ENCODE results near the gene TRAF3IP1.
"Not testable (repeated sequence)": the region's sequence is repeated elsewhere in the genome, so short reads cannot be mapped to it uniquely, and the experiment has no call there.

The TRAF3IP1 gene

DNA sequence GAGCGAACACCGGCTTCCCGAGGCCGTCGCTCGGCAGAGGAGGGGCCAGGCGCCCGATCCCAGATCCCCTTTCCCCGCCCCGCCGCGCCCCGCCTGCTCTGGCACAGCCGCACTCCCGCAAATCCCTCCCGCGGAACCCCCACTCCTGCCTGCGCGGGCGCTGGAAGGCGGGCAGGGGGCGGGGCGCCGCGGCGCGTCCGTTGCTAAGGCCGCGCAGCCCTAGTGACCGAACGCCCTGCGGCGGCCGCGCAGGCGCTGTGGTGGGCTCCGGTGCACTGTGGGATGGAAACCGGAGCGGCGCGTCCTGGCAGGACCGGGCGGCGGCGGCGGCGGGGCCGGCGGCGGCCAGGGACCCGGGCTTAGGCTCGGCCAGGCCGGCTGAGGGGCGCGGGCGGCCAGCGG, at the start of gene TRAF3IP1:
TSS of gene TRAF3IP1 (plus strand) at position 273 of the 402 bp plus-strand sequence. CDS start 145 bp downstream, outside the sequence.
- DNase-seq (ENCODE audit: low spot score), result peak; percentile 100

- no peak for DNase-seq (ENCODE audit: low spot score)
Measured at GRCh38 chr2:238270606-238271005, 49.7 kb upstream of the TRAF3IP1 start.

DNA sequence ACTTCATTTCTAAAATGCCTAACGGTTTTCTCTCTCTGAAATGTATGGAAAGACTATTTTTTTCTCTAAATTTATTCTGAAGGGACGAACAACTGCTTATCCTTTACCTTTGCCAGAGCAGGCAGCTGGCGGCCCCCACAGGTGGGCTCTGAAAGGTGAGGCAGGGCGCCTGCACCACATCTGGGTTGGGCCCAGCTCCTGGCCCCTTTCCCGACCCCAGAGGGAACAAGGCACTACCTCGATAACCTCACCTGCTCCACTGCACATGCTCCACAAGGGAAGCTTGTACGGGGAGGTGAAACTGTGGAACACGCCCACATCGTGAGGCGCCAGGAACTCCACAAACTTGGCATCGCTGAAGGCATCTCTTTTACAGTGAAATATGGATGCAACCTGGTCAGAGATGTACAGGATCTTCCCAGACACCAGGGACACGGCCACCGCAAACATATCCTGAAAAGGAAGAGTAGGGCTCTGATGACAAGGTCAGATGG, 49.2 kb upstream of the TRAF3IP1 start:
- DNase-seq (ENCODE audit: low spot score), result no peak

DNA sequence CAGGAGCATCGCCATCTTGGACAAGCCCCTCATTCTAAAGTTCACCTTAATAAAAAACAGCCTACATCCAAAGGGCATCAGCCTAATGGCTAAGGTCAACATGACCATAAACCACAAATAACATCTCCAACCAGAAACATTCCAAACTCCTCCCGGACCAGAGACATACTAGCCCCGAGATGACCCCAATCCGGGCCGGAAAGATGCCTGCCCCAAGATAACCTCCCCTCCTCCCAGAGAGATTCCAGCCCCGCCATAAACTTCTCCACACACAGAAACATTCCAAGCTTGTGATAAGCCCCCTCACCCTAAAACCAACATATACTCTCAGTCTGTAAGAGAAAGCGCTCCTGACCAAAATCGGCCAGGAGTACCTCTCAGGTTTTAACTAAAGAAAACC, 48.6 kb upstream of the TRAF3IP1 start:
- DNase-seq (ENCODE audit: low spot score), result not testable (repeated sequence)

DNA sequence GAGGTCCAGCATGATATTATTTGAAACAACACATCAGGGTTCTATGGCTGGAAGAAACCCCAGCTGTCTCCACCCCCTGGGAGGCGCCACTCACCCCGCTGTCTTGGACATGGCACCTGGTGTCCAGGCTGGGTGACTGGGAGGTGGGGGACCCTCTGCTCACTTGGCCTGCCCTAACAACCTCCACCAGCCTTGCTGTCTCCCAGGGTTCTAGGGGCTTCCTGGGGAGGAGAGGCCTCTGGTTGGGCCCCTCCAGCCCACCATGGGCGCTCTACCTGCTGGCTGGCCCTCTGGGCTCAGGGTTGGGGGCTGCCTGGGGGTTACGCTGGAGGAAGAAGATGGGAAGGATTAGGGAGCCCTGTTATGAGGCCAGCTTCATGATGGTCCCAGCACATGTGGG, 48.2 kb upstream of the TRAF3IP1 start:
- DNase-seq (ENCODE audit: low spot score), result no peak

DNA sequence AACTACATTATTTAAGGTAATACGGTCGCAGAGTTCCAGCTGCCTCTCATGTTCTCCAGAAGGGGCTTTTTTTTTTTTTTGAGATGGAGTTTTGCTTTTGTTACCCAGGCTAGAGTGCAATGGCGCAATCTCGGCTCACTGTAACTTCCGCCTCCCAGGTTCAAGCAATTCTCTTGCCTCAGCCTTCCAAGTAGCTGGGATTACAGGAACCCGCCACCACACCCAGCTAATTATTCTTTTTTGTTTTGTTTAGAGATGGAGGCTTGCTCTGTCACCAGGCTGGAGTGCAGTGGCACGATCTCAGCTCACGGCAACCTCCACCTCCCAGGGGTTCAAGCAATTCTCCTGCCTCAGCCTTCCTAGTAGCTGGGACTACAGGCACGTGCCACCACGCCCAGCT, 46.9 kb upstream of the TRAF3IP1 start:
- not testable (repeated sequence) for DNase-seq (ENCODE audit: low spot score)

DNA sequence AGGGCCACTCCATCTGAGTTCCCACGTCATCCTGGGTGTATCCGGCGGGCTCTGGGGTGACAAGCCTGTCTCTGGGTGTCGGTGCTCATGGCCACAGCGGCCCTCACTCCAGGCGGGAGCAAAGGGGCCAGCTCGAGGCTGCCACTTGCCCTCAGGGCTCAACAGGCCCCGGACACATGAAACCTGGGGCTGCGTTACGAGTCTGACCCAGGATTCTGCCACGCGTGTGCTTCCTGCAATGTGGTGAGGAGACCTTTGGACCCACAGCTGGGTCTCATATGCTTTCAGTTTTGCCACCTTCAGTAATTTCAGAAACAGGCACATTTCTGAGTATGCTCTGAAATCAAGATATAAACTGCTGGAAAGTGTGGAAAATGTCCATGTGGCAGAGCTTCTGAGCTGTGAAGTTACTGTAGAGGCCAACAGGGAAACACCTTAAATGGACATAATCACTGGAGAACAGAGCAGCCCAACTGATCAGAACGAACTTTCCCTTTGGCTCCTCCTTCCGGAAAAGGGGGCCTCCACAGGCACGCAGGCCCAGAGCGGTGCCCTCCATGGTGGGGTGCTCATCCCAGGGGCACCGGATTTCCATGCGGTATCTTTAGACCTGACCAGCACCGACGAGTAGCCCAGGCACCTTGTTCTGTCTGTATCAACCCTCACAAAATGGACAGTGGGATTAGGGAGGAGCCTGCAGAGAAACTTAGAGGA, 46.0 kb upstream of the TRAF3IP1 start:
- DNase-seq (ENCODE audit: low spot score), result no peak

DNA sequence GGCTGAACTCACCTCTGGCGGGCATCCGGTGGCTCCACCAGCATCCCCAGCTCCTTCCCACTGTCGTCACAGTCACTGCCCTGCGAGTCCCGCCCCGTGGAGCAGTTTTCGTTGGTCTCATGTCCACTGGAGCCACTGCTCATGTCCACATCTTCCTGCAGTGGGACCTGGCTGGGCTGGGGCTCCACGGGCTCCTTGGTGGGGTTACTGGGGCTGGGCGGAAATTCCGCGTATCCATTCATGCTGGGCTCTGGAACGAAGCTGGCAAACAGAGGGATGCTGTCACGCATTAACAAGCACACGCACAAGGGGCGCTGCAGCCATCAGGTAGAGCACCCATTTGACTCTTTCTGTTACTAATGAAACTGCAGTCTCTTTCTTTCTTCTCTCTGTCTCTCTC, 42.6 kb upstream of the TRAF3IP1 start:
- DNase-seq (ENCODE audit: low spot score), result no peak

DNA sequence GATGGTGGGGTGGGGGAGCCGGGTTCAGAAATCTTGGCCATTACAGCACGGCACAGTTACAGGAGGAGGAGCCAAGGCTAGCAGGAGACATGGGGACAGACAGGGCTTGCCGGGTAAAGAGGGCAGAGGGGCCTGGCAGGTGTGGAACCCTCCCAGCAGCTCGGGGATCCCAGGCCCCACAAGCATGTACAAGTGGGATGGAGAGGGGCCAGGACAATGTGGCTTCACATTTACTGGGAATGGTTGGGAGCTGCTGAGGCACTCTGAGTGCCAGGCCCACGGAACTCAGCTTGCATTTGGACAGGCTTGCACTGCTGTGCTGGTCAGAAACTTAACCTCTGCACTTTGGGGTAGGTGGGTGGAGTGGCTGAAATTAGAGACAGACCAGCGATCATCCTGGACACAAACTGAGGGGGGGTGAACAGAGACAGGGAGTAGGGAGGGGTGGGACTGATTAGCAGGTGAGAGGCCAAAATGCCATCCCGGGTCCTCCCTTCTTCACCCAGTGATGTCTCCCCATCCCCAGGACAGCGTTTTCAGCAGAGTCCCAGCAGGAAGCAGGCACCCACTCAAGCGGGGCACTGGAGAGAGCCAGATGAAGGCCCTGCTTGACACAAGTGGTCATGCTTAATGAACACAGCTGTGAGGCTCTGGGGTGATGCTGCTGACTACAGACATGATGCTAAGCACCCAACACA, 41.5 kb upstream of the TRAF3IP1 start:
- no peak for DNase-seq (ENCODE audit: low spot score)

GRCh38 chr2:238279324-238279682, 41.0 kb upstream of the TRAF3IP1 start:
- no peak for DNase-seq (ENCODE audit: low spot score)

DNA sequence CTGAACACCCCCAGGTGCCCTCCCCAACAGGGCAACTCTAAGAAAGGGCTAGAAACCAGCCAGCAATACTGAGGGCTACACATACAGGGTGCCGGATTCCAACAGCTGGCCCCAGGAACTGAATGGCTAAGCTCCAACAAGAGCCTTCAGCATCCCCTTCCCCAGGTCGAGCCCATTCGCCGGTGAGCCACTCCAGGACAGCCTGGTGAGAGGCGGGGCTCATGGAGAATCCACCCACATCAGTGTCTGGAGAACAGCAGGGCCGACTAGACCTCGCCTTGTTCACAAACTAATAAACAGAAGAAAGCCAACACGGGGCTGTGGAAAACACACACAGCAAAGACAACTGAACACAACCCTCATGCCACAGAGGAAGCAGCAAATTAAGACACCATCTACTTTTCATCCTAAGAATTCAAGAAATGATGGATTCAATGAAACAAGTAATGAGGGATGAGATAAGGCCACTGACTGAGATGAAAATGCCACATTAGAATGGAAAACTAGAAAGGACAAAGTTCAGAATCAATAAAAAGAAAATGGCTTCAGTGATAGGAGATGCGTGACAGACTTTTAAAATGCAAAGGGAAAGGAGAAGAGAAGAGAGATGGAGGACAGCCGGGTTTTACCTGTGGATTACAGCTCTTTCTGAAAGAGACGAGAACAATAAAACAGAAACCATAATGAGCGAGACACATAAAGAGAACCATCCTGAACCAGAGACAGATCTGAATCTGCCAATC, 40.1 kb upstream of the TRAF3IP1 start:
- DNase-seq (ENCODE audit: low spot score), result no peak

DNA sequence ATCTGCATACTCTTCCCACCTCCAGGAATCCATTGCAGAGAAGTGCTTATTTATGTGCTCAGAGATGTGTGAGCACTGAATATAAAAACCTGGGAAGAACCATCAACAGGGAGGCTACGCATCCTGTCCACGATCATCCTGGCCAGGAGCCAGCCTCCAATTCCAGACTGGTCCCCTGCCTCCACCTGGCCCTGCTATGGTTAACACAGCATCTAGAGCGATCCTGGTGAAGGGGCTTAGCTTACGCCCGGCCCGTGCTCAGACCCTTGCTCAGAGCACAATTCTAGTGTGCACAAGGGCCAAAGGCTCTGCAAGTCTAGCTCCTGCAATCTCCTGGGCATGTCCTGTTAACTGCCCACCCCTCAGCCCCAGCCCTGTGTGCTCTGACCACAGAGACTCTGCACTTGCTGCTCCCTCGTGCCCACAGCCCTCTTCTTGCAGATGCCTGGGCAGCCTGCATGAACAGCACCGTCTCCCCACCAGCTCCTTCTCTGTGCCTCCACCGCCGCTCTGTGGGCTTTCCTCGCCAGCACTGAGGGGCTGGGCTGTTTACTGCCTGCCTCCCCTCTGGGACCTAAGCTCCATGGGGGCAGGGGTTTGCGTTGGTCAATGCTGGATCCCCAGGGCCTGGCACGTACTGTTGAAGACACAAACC, 38.4 kb upstream of the TRAF3IP1 start:
- no peak for DNase-seq (ENCODE audit: low spot score)

DNA sequence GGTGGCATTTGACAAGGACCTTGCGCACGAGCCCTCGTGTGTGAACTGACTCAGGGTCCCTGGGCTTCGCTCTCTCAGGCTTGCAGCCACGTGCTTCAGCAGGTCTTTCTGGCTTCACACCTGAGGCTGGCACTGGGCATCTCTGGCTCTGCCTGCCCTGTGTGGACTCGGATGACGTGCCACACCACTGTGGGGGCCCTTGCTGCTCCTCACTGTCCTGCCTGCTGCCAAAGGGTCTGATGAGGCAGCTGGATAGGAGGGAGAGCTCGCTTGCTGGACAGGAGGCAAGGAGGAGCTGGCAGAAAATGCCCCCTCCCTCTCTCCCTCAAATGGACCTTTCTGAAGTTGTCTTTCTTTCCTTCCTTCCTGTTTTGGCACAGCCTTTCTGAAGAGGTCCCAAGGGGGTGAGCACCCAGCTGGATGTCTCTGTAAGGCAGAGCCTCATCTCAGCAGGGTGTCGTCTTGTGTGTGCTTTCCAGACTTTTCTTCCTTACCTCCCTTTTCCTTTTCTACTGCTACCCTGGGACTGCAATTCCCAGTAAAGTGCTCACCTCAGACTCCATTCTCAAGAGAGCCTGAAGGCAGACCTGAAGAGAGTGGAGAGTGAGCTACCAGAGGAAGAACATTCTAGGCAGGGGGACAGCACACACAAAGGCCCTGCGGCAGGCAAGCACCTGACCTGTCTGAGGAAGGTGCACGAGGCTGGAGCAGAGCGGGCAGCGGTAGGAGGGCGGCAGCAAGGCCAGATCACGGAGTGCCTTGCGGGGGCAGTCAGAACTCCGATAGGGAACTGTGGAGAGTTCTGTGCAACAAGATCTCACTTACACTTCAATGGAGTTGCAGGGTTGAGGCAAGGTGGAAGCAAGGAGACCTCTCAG, 37.2 kb upstream of the TRAF3IP1 start:
- DNase-seq (ENCODE audit: low spot score), result no peak

GRCh38 chr2:238284802-238285515, 35.4 kb upstream of the TRAF3IP1 start:
- DNase-seq (ENCODE audit: low spot score), result no peak

- peak; percentile 93 for DNase-seq (ENCODE audit: low spot score)
Measured at GRCh38 chr2:238285653-238286082, 34.6 kb upstream of the TRAF3IP1 start.

- no peak for DNase-seq (ENCODE audit: low spot score)
Measured at GRCh38 chr2:238286095-238286494, 34.2 kb upstream of the TRAF3IP1 start.

GRCh38 chr2:238286551-238286950, 33.8 kb upstream of the TRAF3IP1 start:
- DNase-seq (ENCODE audit: low spot score), result peak; percentile 52

DNA sequence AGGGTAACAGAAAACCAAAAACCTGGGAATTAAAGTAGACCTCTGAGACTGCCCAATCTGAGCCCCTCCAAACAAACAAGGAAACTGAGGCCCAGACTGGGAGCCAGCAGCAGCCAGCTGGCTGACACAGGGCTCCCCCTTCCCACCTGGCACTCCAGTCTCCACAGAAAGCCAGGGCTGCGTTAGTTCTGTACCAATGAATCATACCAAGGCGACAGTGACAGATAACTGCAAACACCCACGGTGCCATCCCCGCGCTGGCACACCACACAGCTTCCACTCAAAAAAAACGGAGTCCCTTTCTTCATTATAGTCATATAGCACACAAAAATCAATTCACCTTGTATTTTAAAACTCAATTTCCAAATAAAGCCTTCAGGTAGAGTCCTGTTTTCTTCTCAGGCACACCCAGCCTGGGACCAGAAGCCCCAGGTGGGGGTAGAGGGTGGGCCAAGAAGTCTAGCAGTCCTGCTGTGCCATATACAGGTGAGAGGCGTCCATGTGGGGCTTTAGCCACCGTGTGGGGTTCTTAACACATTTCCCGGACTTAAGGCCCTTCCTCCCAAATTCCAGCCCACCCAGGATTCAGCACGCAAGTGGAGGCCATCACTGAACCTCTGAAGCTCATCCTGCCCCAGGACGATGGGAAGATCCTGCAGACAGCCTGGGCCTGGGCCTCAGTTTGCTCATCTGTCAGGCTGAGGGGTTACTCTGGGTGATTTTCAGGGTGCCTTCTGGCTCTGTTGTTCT, 33.2 kb upstream of the TRAF3IP1 start:
- DNase-seq (ENCODE audit: low spot score), result no peak

- peak; percentile 82 for DNase-seq (ENCODE audit: low spot score)
Measured at GRCh38 chr2:238287737-238288649, 32.3 kb upstream of the TRAF3IP1 start, which contains the start of gene PER2. Gene PER2 (minus strand): TSS chr2:238288610. CDS start chr2:238277936, 10,674 bp downstream.
